ENCODE results near the gene ATP6V1D. TPM values are rescaled to one million over a fixed set of nuclear protein-coding genes. Genes with fewer than 3 reads are reported as not detected.

The ATP6V1D gene
- total RNA-seq, 1 experiment from 2014 or later: 38.5 TPM

GRCh38 chr14:67377916-67378315, 18.3 kb upstream of the ATP6V1D start:
- ATAC-seq: no peak
- H3K27ac ChIP-seq (ENCODE audit: low read depth, low read length): no peak overlapping the region
- H3K4me3 ChIP-seq (replicated peaks in 1 of 2; ENCODE audit: low read depth in 1 of 2, low read length in 2 of 2): no peak overlapping the region
- peaks cover 73 to 77% of the 10 kb centered on the region in 2 experiments for H3K36me3 ChIP-seq (ENCODE audit: control insufficient read depth in 1 of 2, insufficient read depth in 2 of 2, low read length in 2 of 2)
- DNase-seq (ENCODE audit: low read depth, low spot score): no peak
- POLR2A ChIA-PET: no interaction called here
- no peak for TF ChIP-seq JUND (IDR thresholded peaks at IDR 0.05)
- no peak for TF ChIP-seq ZNF274 (IDR thresholded peaks at IDR 0.05; ENCODE audit: low read depth, low read length)
- TF ChIP-seq ZFX (IDR thresholded peaks at IDR 0.05): no peak
- TF ChIP-seq CTCF (IDR thresholded peaks at IDR 0.05 in 2 of 3, conservative IDR thresholded peaks at IDR 0.05 in 1 of 3; ENCODE audit: borderline replicate concordance in 1 of 3, insufficient read depth in 1 of 3, low read depth in 2 of 3, low read length in 2 of 3): no peak
- no peak for TF ChIP-seq ELF1 (IDR thresholded peaks at IDR 0.05; ENCODE audit: borderline replicate concordance, low read depth)
- no peak for TF ChIP-seq EZH2phosphoT487 (IDR thresholded peaks at IDR 0.05; ENCODE audit: borderline replicate concordance)
- TF ChIP-seq REST (IDR thresholded peaks at IDR 0.05; ENCODE audit: low read depth): no peak
- TF ChIP-seq, protein P1, sequence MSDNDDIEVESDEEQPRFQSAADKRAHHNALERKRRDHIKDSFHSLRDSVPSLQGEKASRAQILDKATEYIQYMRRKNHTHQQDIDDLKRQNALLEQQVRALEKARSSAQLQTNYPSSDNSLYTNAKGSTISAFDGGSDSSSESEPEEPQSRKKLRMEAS (IDR thresholded peaks at IDR 0.05): no peak
- TF ChIP-seq SRF (IDR thresholded peaks at IDR 0.05; ENCODE audit: low read depth): no peak
- CTCF ChIA-PET: interaction anchor here (2.2 kb wide), 1 partner anchor 18 kb away, joined by 9 read pairs; the partner anchor contains the start of genes ATP6V1D and EIF2S1
- no peak overlapping the region for H3K9ac ChIP-seq (ENCODE audit: low read length)
- no peak overlapping the region for H2AFZ ChIP-seq (ENCODE audit: low read depth, low read length, poor library complexity, severe bottlenecking)
- intact Hi-C loops (cut with micrococcal nuclease): no loop called here
- peaks cover 36% of the 10 kb centered on the region; the same call in 1 of the 2 replicates for H4K20me1 ChIP-seq (ENCODE audit: insufficient read depth)
- no peaks in the 10 kb centered on the region for H3K9me2 ChIP-seq (ENCODE audit: insufficient read depth)
- no TSS peak for BruUV-seq (replicated peaks)
- no peaks in the 10 kb centered on the region for H3K9me3 ChIP-seq (ENCODE audit: control insufficient read depth in 1 of 2, insufficient read depth in 1 of 2, low read depth in 1 of 2, low read length in 2 of 2)
- H3K27me3 ChIP-seq (ENCODE audit: insufficient read depth, low read length): no peaks in the 10 kb centered on the region
- H3K79me2 ChIP-seq (ENCODE audit: insufficient read depth, low read length): peaks cover 91% of the 10 kb centered on the region
- no peak overlapping the region for H3K4me2 ChIP-seq (ENCODE audit: low read length)
- no peaks in the 10 kb centered on the region for H3K4me1 ChIP-seq (ENCODE audit: control insufficient read depth in 1 of 2, insufficient read depth in 2 of 2, low read length in 2 of 2)
- RAD21 ChIA-PET (ENCODE audit: low non-redundant PET in 1 of 2, low total read pairs in 2 of 2, uncharacterized antibody in 2 of 2, unreplicated experiment in 2 of 2): no interaction called here

Measured in HCT116 (cell line).